HepG2 (cell line): ENCODE results near the gene MAPK4.
"Not testable (repeated sequence)": the region's sequence is repeated elsewhere in the genome, so short reads cannot be mapped to it uniquely, and the experiment has no call there.

Experiments
- DNMT1 ChIP-seq: sonication (generic); formaldehyde crosslinking; IDR thresholded peaks from 2 replicates; pipeline ENCODE4 v1.5.1; 2020; ENCODE audit warnings: mild to moderate bottlenecking, missing genetic modification reagents
- FOSL1 ChIP-seq: sonication (generic); formaldehyde crosslinking; IDR thresholded peaks from 2 replicates; pipeline ENCODE4 v1.9.0; 2021; ENCODE audit warnings: missing genetic modification reagents, borderline replicate concordance
- NR2C2 ChIP-seq: sonication (generic); formaldehyde crosslinking; IDR thresholded peaks from 2 replicates; pipeline ENCODE4 v1.4.0; 2020; ENCODE audit warnings: missing genetic modification reagents, mild to moderate bottlenecking, moderate library complexity, borderline replicate concordance
- TGIF2 ChIP-seq: IDR thresholded peaks from 2 replicates; pipeline ENCODE4 v1.6.1; 2016; ENCODE audit warnings: control low read depth, missing compliant biosample characterization
- ZNF616 ChIP-seq: sonication (generic); formaldehyde crosslinking; IDR thresholded peaks from 2 replicates; pipeline ENCODE4 v1.5.0; 2020; ENCODE audit warnings: low read depth, mild to moderate bottlenecking, missing genetic modification reagents
- TF ChIP-seq, protein P1 (sequence below): sonication (generic); formaldehyde crosslinking; IDR thresholded peaks from 2 replicates; pipeline ENCODE4 v1.5.0; 2020; ENCODE audit warnings: missing genetic modification reagents

GRCh38 chr18:50573196-50573595 lies 13.3 kb downstream of the MAPK4 start:
- TF ChIP-seq TGIF2; DNMT1; ZNF616 (CRISPR knock-in tag); FOSL1; NR2C2: not testable (repeated sequence)
- TF ChIP-seq, protein P1, sequence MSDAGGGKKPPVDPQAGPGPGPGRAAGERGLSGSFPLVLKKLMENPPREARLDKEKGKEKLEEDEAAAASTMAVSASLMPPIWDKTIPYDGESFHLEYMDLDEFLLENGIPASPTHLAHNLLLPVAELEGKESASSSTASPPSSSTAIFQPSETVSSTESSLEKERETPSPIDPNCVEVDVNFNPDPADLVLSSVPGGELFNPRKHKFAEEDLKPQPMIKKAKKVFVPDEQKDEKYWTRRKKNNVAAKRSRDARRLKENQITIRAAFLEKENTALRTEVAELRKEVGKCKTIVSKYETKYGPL = not testable (repeated sequence)
